OCI-M2 (cell line): Measurements from ENCODE around the gene CDKN2C.

Experiments
- DNase-seq: peaks from one replicate; lab custom pipeline; 2025; ENCODE audit not compliant: unreplicated experiment; lab: John Stamatoyannopoulos, UW

The CDKN2C gene

DNA sequence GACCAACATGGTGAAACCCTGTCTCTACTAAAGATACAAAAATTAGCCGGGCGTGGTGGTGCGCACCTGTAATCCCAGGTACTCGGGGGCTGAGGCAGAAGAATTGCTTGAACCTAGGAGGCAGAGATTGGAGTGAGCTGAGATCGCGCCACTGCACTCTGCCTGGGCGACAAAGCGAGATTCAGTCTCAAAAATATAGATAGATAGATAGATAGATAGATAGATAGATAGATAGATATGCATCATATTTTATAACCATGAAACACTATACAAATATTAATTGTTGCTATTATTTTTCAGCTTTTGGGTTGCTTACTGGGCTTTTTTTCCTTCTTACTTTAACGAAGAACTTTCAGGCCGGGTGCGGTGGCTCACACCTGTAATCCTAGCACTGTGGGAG lies 5.2 kb upstream of the CDKN2C start:
- no peak for DNase-seq

GRCh38 chr1:50966991-50967390 lies 3.1 kb upstream of the CDKN2C start:
- no peak for DNase-seq

GRCh38 chr1:50967416-50968157 lies 2.5 kb upstream of the CDKN2C start:
- no peak for DNase-seq

DNA sequence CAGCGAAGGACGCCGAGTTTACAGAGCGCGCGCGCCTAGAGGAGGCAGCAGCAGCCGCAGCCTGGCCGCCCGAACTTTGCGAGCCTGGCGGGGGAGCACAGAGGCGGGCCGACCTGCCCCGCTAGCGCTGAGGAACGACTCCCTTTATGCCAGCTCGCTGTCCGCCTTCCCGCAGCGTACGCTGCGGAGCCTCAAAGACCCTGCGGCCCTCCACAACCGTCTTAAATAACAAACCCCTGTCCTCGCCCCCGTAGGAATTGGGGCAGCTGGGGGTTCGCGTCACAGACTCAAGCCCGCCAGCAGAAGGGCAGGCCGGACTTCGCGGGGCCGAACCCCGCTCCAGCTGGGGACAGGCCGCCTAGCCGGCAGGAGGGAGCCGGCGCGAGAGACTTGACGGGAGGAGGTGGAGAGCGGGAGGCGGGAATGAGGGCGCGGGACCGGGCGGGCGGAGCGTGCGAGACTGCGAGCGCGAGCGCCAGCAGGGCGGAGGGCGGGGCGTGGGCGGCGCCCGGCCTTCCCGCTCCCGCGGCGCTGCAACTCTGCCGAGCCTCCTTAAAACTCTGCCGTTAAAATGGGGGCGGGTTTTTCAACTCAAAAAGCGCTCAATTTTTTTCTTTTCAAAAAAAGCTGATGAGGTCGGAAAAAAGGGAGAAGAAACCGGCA lies 1.8 kb upstream of the CDKN2C start:
- no peak for DNase-seq

DNA sequence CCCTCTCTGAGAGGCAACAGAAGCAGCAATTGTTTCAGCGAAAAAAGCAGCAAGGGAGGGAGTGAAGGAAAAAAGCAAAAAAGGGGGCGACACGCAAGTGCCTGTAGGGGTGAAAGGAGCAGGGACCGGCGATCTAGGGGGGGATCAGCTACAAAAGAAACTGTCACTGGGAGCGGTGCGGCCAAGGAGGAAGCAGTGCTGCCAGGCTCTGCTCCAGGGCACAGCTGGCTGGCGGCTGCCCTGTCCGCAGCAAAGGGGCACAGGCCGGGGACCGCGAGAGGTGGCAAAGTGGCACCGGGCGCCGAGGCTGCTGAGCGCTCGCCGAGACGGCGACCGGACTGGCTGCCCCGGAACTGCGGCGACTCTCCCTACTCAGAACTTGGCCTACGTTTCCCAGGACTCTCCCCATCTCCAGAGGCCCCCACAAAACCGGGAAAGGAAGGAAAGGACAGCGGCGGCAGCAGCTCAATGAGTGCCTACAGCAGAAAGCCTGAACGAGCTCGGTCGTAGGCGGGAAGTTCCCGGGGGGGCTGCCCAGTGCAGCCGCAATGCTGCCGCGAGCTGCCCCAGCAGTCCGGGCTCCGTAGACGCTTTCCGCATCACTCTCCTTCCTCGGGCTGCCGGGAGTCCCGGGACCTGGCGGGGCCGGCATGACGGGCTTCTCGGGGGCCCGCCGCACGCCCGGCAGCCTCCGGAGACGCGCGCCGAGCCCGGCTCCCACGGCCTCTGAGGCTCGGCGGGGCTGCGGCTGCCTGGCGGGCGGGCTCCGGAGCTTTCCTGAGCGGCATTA lies 1.0 kb upstream of the CDKN2C start:
- no peak for DNase-seq

DNA sequence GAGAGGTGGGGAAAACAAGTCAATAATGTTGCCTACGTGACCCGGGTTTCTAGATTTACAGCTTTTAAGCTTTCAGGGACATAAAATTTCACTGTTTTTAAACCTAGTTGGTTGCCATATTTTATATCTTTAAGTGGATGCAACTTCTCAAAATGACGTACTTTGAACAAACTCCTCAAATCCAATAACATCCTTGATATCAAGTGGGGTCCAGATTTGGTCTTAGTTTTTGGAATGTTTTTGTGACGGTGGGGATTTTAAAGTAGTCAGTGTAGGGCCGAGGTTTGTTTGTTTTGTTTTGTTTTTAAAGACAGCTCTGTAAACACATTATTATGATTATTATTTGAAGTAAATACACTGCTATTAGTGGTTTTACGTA lies 453 bp downstream of the CDKN2C start:
- DNase-seq: no peak

GRCh38 chr1:50970931-50971582 lies 1.0 kb downstream of the CDKN2C start:
- no peak for DNase-seq

- DNase-seq: no peak
Measured at GRCh38 chr1:50971748-50972305, 1.8 kb downstream of the CDKN2C start.

DNA sequence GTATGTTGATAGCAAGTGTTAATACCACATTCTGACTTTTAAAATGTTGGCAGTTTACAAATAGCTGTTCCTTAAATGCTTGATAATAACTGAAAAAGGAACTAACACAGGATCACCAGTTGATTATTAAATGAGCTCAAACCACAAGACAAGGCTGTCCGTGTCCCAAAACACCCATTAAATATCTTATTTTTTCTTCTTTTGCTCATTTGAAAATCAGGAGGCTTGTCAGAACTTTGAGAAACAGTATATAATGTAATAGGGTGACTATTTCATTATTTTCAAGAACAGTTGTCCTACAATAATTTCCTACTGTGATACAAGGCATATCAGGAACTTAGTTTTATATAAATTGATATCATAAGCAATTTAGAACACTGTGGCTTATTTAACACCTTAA lies 2.7 kb downstream of the CDKN2C start:
- no peak for DNase-seq

- DNase-seq: no peak
Measured at GRCh38 chr1:50973255-50973654, 3.2 kb downstream of the CDKN2C start.

DNA sequence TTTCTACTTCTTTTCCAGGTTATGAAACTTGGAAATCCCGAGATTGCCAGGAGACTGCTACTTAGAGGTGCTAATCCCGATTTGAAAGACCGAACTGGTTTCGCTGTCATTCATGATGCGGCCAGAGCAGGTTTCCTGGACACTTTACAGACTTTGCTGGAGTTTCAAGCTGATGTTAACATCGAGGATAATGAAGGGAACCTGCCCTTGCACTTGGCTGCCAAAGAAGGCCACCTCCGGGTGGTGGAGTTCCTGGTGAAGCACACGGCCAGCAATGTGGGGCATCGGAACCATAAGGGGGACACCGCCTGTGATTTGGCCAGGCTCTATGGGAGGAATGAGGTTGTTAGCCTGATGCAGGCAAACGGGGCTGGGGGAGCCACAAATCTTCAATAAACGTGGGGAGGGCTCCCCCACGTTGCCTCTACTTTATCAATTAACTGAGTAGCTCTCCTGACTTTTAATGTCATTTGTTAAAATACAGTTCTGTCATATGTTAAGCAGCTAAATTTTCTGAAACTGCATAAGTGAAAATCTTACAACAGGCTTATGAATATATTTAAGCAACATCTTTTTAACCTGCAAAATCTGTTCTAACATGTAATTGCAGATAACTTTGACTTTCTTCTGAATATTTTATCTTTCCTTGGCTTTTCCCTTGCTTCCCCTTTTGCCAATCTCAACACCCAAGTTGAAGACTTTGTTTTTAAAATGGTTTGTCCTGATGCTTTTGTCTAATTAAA lies 4.0 kb downstream of the CDKN2C start:
- no peak for DNase-seq

GRCh38 chr1:50974618-50974935 lies 4.5 kb downstream of the CDKN2C start:
- no peak for DNase-seq

DNA sequence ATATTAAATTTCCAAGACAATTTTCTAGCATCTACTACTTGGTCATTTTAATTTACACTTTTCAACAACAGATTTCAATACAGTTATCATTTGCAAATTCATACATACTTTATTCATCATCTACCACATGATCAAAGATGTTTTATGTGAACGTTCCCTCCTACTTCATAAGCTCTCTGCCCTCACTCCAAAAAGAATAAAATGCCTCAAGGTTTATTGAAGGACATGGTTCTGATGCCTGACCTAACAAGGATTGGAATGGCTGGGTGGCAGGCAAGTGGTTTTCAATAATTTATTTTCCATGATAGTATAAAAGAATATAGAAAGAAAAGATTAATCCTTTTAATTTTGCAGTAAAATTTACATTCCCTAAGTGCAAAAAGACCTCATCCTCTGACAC lies 5.4 kb downstream of the CDKN2C start:
- no peak for DNase-seq

GRCh38 chr1:50976111-50976889 lies 6.3 kb downstream of the CDKN2C start:
- no peak for DNase-seq

DNA sequence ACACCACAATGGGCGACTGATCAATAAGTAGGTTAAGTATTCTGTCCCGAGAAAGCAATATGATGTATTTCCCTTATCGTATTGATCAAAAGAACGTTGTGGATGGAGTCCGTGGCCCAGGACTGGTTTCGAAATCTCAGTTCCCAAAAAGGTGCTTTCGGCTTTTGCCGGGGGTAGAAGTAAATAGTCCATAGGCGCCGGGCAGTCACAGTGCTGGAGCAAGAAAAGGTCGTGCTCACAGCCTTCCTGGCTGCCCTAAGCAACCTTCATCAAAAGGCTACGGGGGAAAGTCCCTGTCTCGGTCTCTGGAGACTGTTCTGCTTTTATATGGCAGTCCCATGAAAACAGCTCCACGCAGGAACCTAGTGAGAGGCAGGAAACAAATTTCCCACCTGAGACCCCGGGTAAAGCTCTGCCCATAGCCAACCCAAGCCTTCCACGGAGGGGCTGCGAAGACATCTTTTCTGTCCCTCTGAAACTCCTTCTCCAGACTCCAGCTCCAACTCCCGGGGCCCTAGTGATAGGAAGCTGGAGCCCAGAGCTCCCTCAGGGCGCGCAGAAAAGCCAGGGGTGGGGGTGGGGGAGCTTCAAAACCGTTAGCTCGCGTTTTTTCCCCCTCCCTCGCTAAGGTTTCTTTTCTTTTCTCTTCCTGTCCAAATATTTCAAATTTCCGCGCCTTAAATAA lies 7.0 kb downstream of the CDKN2C start:
- no peak for DNase-seq

- DNase-seq: no peak
Measured at GRCh38 chr1:50977575-50978143, 7.6 kb downstream of the CDKN2C start.

- no peak for DNase-seq
Measured at GRCh38 chr1:50978144-50978851, 8.3 kb downstream of the CDKN2C start.
